HL-60 (cell line): ENCODE results near the gene ADAM19.

ENCODE experiments used
- DNase-seq, 2 experiments: peaks; one replicate each; pipeline ENCODE4 v3.0.0-alpha.2; 2010 to 2020; ENCODE audit warnings: low read depth in 1 of 2, low spot score in 1 of 2
- H3K27ac ChIP-seq: fragments of 250-450 bp; sonication (Bioruptor Pico); replicated peaks from 2 replicates; pipeline ENCODE4 v1.5.1; 2020; ENCODE audit warnings: mild to moderate bottlenecking, moderate library complexity
- H3K27me3 ChIP-seq: fragments of 250-450 bp; sonication (Bioruptor Pico); 2 replicates; pipeline ENCODE4 v1.5.1; 2021; ENCODE audit warnings: mild to moderate bottlenecking, moderate library complexity; ENCODE audit not compliant: insufficient read depth, poor library complexity, severe bottlenecking
- H3K4me3 ChIP-seq: replicated peaks from 2 replicates; pipeline ENCODE4 v1.5.1; 2011; ENCODE audit warnings: mild to moderate bottlenecking, control low read depth, low read length; ENCODE audit not compliant: insufficient read depth
- GABPA ChIP-seq: IDR thresholded peaks from 2 replicates; pipeline ENCODE4 v1.6.1; 2012; ENCODE audit warnings: low read depth
- POLR2AphosphoS5 ChIP-seq: IDR thresholded peaks from 2 replicates; pipeline ENCODE4 v1.6.1; 2012; ENCODE audit warnings: low read depth
- REST ChIP-seq: IDR thresholded peaks from 2 replicates; pipeline ENCODE4 v1.6.1; 2012; ENCODE audit warnings: low read depth; ENCODE audit not compliant: insufficient replicate concordance
- SPI1 ChIP-seq: IDR thresholded peaks from 2 replicates; pipeline ENCODE4 v1.6.1; 2012; ENCODE audit warnings: low read depth, mild to moderate bottlenecking, borderline replicate concordance
- TF ChIP-seq, protein P1 (sequence below): IDR thresholded peaks from one replicate; pipeline ENCODE4 v1.5.1; 2011; ENCODE audit warnings: low read length, control low read depth, inconsistent platforms; ENCODE audit not compliant: insufficient read depth

The ADAM19 gene

DNA sequence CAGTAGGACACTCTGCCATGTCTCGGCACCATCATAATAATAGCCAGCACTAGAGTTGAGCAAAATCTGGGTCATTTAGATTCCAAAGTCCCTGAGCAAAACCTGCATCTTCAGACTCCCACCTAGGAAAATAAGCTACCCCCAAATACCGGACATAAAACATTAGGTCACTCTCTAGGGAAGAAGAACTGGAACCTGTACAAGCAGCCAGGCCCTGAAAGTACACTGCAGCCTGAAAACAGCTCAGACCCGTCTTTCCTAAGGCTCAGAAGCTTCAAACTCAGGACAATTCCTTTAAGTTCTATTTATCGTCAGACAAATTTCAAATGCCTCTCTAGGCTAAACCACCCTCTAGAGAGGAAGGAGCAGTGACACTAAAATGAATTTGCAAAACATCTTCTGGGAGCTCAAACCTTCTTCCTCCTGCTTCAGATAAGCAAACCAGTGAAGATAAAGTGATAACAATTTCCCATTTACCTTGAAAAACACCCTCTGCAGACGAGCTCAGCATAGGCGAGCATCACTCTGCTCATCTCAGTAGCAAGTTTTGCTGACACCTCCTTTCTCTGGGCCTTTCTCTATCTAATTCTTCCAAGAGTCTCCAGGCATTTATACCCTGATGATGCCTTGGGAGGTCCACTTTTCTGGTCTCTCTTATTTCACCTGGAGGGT is 34.0 kb downstream of the ADAM19 start:
- DNase-seq, result no peak
- TF ChIP-seq GABPA (no peak), POLR2AphosphoS5 (no peak), SPI1 (no peak)
- TF ChIP-seq, protein P1, sequence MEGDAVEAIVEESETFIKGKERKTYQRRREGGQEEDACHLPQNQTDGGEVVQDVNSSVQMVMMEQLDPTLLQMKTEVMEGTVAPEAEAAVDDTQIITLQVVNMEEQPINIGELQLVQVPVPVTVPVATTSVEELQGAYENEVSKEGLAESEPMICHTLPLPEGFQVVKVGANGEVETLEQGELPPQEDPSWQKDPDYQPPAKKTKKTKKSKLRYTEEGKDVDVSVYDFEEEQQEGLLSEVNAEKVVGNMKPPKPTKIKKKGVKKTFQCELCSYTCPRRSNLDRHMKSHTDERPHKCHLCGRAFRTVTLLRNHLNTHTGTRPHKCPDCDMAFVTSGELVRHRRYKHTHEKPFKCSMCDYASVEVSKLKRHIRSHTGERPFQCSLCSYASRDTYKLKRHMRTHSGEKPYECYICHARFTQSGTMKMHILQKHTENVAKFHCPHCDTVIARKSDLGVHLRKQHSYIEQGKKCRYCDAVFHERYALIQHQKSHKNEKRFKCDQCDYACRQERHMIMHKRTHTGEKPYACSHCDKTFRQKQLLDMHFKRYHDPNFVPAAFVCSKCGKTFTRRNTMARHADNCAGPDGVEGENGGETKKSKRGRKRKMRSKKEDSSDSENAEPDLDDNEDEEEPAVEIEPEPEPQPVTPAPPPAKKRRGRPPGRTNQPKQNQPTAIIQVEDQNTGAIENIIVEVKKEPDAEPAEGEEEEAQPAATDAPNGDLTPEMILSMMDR, result no peak
- H3K27me3 ChIP-seq, result no peaks in the 10 kb centered on the region
- H3K4me3 ChIP-seq, result no peak overlapping the region
- H3K27ac ChIP-seq, result no peak overlapping the region

DNA sequence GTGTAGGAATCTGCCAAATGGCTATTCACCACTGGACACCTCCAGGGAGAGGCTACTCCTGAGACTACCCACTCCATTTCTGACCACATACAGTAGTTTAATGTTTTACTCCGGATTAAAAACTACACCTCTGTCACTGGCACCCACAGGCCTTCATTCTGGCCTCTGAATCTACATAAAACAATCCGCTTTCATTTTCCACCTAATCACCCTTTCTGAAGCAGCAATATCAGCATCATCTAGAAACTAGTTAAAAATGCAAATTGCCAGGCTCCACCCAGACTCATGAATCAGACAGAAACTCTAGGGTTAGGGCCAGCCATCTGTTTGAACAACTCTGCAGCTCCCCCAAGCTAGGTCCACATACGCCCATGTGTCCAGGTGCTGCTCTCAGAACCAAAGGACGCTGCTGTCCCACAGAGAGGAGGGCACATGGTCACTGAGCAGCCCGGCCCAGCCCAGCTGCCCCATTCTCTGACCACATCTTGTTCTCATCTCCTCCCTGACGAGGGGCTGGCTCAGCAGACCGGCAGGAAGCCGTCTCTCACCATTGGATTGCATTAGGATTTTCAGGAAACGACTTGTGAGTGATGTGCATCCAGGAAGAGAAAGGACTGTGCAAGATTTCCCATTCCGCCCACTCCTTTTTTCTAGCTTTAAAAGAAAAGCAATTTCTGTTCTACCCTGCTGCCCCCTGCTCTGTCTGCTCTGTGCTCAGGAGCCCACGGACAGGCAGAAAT is 34.7 kb downstream of the ADAM19 start:
- no peak overlapping the region for H3K27ac ChIP-seq
- no peak for DNase-seq
- no peak for TF ChIP-seq POLR2AphosphoS5
- no peak for TF ChIP-seq REST
- no peak for TF ChIP-seq SPI1
- no peak for TF ChIP-seq GABPA
- TF ChIP-seq, protein P1, result no peak
- no peak overlapping the region for H3K4me3 ChIP-seq
- H3K27me3 ChIP-seq, result no peaks in the 10 kb centered on the region

DNA sequence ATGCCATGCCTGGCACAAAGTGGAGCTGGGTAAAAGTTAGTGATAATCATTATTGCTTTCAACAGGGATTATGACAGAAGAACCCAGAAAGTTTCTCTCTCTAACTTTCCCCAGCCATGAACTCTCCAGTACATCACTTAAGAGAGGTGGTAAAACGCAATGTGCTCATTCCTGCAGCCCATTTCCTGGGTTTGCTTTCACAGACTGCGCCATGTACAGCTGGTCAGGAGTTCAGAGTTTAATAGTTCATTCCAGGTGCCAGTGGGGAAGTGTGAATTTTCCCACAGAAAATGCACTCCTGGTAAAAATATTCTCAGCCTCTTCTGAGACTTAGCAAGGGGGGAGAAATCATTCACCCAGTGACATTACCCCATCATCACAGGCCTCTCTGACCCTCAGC is 35.5 kb downstream of the ADAM19 start:
- Histone ChIP-seq H3K27me3 (no peaks in the 10 kb centered on the region), H3K4me3 (no peak overlapping the region), H3K27ac (no peak overlapping the region)
- TF ChIP-seq GABPA (no peak), POLR2AphosphoS5 (no peak), REST (no peak), SPI1 (no peak)
- TF ChIP-seq, protein P1, result no peak
- DNase-seq, result no peak
